ENCODE results near the gene MESP2. TPM values are rescaled to one million over a fixed set of nuclear protein-coding genes. Genes with fewer than 3 reads are reported as not detected.
A peak's percentile ranks its signal among the peaks of the same experiment; 100 is the strongest.

Gene MESP2
- total RNA-seq, 1 donor from 2014 or later, result not detected

DNA sequence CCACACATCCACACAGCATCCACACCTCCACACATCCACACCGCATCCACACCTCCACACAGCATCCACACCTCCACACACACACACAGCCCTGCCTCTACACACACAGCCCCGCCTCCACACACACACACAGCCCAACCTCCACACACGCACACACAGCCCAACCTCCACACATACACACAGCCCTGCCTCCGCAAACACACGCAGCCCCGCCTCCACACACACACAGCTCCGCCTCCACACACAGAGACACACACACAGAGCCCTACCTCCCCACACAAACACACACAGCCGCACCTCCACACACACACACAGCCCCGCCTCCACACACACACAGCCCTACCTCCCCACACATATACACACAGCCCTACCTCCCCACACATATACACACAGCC, 29.7 kb upstream of the MESP2 start:
- no peak overlapping the region for H3K9ac ChIP-seq (ENCODE audit: low read depth in 1 of 3, low read length in 3 of 3)
- H3K36me3 ChIP-seq (ENCODE audit: control insufficient read depth in 3 of 3, insufficient read depth in 3 of 3, low read length in 3 of 3), result no peaks in the 10 kb centered on the region
- no peak overlapping the region for H3K27ac ChIP-seq (ENCODE audit: low read depth, low read length)
- no peak overlapping the region for H3K4me3 ChIP-seq (ENCODE audit: low read length in 3 of 3)
- no peaks in the 10 kb centered on the region for H3K9me3 ChIP-seq (ENCODE audit: control insufficient read depth in 3 of 3, low read length in 3 of 3)
- peaks cover 10 to 13% (median 11%) of the 10 kb centered on the region in 3 donors for H3K4me1 ChIP-seq (ENCODE audit: control insufficient read depth in 3 of 3, insufficient read depth in 3 of 3, low read length in 3 of 3)
- peaks cover 3 to 24% (median 14%) of the 10 kb centered on the region in 3 donors for H3K27me3 ChIP-seq (ENCODE audit: control insufficient read depth in 3 of 3, insufficient read depth in 3 of 3, low read length in 3 of 3)

DNA sequence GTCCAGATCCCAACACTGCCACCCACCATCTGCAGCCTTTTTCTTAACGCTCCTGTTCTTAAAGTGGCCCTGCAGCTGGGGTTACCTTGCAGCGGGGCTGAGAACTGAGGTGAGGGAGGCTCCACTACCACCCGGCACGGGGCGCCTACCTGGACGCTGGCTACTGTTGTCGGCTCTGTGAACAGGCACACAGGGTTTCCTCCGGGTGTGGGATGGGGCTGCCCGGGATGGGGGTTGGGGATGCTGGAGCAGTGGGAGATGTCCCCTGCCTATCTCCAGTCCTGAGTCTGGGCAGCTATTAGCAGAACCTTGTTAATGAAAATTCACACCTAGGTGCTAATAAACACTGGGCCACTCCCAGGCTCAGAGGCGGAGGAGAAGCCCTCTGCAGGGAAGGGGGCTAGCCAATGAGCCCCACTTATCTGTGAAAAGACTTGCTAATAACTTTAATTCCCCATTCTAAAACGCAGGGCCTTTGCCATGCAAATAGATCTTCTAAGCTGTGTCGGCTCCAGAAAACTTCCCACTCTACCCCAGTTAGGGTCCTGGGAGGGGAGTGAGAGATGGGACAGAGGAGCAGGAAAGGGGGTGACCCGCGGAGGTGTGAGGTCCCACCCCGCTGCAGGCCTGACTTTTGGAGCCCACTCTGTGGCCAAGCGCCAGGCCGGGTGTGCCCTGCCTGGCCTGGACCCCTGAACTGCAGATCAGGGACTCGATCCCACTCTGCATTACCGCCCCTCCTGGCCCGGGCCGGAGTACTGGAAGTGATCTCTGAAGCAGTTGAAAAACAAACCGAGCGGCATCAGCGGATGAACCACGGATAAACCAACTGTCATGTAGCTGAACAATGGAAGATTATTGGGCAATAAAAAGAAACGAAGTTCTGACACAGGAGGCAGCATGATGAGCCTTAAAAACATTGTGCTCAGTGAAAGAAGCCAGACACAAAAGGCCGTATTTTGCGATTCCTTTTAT, 28.1 kb upstream of the MESP2 start:
- peaks cover 10 to 13% (median 12%) of the 10 kb centered on the region in 3 donors for H3K4me1 ChIP-seq (ENCODE audit: control insufficient read depth in 3 of 3, insufficient read depth in 3 of 3, low read length in 3 of 3)
- no peak overlapping the region for H3K27ac ChIP-seq (ENCODE audit: low read depth, low read length)
- no peaks in the 10 kb centered on the region for H3K36me3 ChIP-seq (ENCODE audit: control insufficient read depth in 3 of 3, insufficient read depth in 3 of 3, low read length in 3 of 3)
- H3K4me3 ChIP-seq (ENCODE audit: low read length in 3 of 3), result no peak overlapping the region
- no peaks in the 10 kb centered on the region for H3K9me3 ChIP-seq (ENCODE audit: control insufficient read depth in 3 of 3, low read length in 3 of 3)
- H3K9ac ChIP-seq (ENCODE audit: low read depth in 1 of 3, low read length in 3 of 3), result peak overlapping the region in 1 of 3 donors; percentile 25
- peaks cover 3 to 27% (median 14%) of the 10 kb centered on the region in 3 donors for H3K27me3 ChIP-seq (ENCODE audit: control insufficient read depth in 3 of 3, insufficient read depth in 3 of 3, low read length in 3 of 3)

DNA sequence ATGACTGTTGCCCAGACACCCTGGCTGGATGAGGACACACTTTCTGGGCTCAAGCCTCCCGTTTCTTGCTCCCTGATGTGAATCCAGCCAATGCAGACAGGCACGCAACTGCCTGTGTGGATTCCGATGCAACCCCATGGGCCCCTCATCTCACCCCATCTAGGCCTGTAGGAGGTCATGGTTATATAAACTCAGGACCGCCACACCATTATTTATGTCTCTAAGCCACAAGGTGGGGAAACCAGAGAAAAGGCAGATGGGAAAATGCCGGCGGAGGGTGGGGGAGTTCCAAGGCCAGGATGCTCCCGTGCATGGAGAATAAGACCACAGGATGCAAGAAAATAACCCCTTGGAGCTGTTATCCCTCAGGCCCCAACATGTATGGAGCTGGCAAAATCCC, 27.1 kb upstream of the MESP2 start:
- Histone ChIP-seq H3K9ac (ENCODE audit: low read depth in 1 of 3, low read length in 3 of 3) (no peak overlapping the region), H3K4me1 (ENCODE audit: control insufficient read depth in 3 of 3, insufficient read depth in 3 of 3, low read length in 3 of 3) (peaks cover 10 to 13% (median 12%) of the 10 kb centered on the region in 3 donors), H3K4me3 (ENCODE audit: low read length in 3 of 3) (no peak overlapping the region), H3K36me3 (ENCODE audit: control insufficient read depth in 3 of 3, insufficient read depth in 3 of 3, low read length in 3 of 3) (no peaks in the 10 kb centered on the region), H3K27ac (ENCODE audit: low read depth, low read length) (no peak overlapping the region), H3K9me3 (ENCODE audit: control insufficient read depth in 3 of 3, low read length in 3 of 3) (no peaks in the 10 kb centered on the region), H3K27me3 (ENCODE audit: control insufficient read depth in 3 of 3, insufficient read depth in 3 of 3, low read length in 3 of 3) (peaks cover 3 to 27% (median 14%) of the 10 kb centered on the region in 3 donors)

DNA sequence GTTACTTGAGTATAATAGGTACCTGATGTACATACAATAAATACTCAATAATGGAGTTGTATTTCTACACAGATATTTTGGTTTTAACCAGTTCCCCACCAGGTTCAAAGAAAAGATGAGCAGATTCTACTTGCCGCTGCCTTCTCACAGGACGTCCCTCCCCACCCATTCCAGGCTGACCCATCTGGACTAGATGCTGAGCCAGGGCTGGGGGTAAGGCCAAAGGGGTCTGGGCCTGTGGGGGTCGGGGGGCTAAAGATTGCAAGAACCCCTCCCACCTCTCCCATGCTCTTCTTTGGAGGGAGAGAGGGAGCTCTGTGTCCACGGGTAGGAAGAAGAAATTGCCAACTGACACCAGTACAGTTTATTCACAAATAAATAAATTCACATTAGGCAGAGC, 26.6 kb upstream of the MESP2 start:
- Histone ChIP-seq H3K9ac (ENCODE audit: low read depth in 1 of 3, low read length in 3 of 3) (peak overlapping the region in 1 of 3 donors; percentile 69), H3K4me3 (ENCODE audit: low read length in 3 of 3) (peak overlapping the region in 2 of 3 donors; percentile 66 to 78), H3K4me1 (ENCODE audit: control insufficient read depth in 3 of 3, insufficient read depth in 3 of 3, low read length in 3 of 3) (peaks cover 10 to 13% (median 12%) of the 10 kb centered on the region in 3 donors), H3K36me3 (ENCODE audit: control insufficient read depth in 3 of 3, insufficient read depth in 3 of 3, low read length in 3 of 3) (no peaks in the 10 kb centered on the region), H3K27ac (ENCODE audit: low read depth, low read length) (no peak overlapping the region), H3K27me3 (ENCODE audit: control insufficient read depth in 3 of 3, insufficient read depth in 3 of 3, low read length in 3 of 3) (peaks cover 3 to 27% (median 14%) of the 10 kb centered on the region in 3 donors), H3K9me3 (ENCODE audit: control insufficient read depth in 3 of 3, low read length in 3 of 3) (no peaks in the 10 kb centered on the region)

DNA sequence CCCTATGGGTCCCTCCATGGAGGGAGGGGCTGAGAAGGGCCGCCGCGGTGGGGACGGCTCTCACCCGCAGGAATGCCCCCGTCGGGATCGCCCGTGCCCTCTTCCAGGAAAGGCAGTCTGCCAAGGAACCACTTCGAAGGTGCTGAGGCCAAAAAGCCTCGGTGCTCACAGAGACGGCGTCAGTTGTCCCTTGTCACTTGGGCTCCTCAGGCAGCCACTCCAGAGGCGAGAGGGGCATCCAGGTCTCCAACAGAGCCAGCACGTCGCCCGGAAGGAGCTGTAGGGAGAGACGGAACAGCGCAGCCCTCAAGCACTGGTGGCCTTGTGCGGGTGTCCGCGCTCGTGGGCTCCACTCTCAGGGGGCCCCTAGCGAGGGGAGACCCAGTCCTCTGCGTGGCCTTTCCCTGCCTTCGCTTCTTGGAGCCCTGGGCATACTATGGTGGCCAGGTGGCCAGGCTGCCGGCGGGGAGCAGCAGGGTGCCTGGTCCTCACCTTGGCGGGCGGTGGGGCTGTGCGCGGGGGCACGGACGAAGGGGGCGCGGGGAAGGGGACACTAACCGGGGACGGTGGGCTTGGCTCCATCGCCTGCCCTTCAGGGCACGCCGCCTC, 26.1 kb upstream of the MESP2 start:
- Histone ChIP-seq H3K4me1 (ENCODE audit: control insufficient read depth in 3 of 3, insufficient read depth in 3 of 3, low read length in 3 of 3) (peaks cover 10 to 13% (median 12%) of the 10 kb centered on the region in 3 donors), H3K4me3 (ENCODE audit: low read length in 3 of 3) (peak overlapping the region; percentile 66 to 78 (median 69)), H3K27me3 (ENCODE audit: control insufficient read depth in 3 of 3, insufficient read depth in 3 of 3, low read length in 3 of 3) (peaks cover 3 to 23% (median 14%) of the 10 kb centered on the region in 3 donors), H3K9me3 (ENCODE audit: control insufficient read depth in 3 of 3, low read length in 3 of 3) (no peaks in the 10 kb centered on the region), H3K36me3 (ENCODE audit: control insufficient read depth in 3 of 3, insufficient read depth in 3 of 3, low read length in 3 of 3) (no peaks in the 10 kb centered on the region), H3K9ac (ENCODE audit: low read depth in 1 of 3, low read length in 3 of 3) (peak overlapping the region; percentile 69 to 73 (median 69)), H3K27ac (ENCODE audit: low read depth, low read length) (peak overlapping the region; percentile 30)

DNA sequence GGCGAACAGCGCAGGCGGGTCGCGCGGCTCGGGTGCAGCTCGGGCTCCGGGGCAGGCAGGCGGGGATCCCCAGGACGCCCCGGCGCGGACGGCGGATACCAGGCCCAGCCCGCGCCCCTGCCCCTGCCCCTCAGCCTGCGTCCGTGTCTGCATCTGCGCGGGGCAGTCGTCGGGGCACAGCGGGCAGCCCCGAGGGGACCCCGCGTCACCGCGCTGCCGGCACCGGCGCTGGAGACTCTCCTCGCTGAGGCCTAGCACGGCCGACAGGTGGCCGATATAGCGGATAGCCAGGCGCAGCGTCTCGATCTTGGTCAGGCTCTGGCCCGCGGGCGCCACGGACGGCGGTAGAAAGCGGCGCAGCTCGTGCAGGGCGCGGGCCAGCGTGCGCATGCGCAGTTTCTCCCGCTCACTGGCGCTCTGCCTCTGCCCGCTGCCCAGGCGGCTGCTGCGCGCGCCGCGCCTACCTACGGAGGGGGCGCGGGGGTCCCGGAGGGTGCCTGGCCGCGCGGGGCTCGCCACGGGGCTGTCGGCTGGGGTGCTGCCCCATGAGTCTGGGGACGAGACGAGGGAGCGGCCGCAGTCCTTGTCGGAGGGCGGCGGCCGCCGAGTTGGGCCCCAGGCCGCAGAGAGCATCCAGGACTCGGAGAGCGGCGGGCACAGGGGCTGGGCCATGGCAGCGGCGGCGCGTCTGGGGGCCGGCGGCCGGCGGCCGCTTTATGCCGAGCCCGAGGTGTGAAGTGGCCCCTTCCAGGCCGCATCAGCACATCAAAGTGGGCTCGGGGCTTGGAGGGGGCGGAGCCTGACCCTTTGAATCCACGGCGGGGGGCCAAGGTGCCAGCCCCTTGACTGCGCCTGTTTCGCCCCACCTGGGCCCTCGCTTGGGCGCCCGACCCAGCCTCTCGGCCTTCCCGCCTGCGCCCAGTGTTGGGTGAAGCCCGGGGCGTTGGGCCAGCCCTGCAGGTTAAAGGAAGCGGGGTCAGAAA, 25.3 kb upstream of the MESP2 start, which contains the start of gene MESP1:
Gene MESP1, minus strand, starts transcription at position 690 of the 983 bp plus-strand sequence. Its CDS starts 18 bp downstream, at position 672.
- H3K9me3 ChIP-seq (ENCODE audit: control insufficient read depth in 3 of 3, low read length in 3 of 3), result no peaks in the 10 kb centered on the region
- peak within 1 kb of the TSS; percentile 69 to 76 (median 73) for H3K9ac ChIP-seq (ENCODE audit: low read depth in 1 of 3, low read length in 3 of 3)
- peak within 1 kb of the TSS; percentile 30 for H3K27ac ChIP-seq (ENCODE audit: low read depth, low read length)

DNA sequence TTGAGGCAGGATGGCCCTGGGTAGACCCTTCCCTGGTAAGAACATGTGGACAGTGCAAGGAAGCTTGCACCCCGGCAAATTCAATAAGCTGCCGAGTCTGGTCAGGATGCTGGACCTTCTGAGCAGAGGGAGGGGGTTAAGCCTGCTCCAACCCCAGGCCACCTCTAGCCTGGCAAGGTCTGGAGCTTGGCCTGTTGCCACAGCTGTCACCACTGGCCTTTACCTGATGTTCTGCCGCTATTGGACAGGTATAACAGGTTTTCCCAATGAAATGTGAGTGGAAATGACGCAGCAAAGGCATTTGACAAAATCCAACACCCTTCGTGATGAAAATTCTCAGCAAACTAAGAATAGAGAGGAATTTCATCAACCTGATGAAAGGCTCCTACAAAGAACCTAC, 24.4 kb upstream of the MESP2 start:
- Histone ChIP-seq H3K4me3 (ENCODE audit: low read length in 3 of 3) (peak overlapping the region in 1 of 3 donors; percentile 78), H3K4me1 (ENCODE audit: control insufficient read depth in 3 of 3, insufficient read depth in 3 of 3, low read length in 3 of 3) (peaks cover 10 to 13% (median 12%) of the 10 kb centered on the region in 3 donors), H3K27me3 (ENCODE audit: control insufficient read depth in 3 of 3, insufficient read depth in 3 of 3, low read length in 3 of 3) (peaks cover 0 to 15% (median 3%) of the 10 kb centered on the region in 3 donors)

More for the DNA sequence above, 25.3 kb upstream of the MESP2 start, which contains the start of gene MESP1:
- Histone ChIP-seq H3K27me3 (ENCODE audit: control insufficient read depth in 3 of 3, insufficient read depth in 3 of 3, low read length in 3 of 3) (peaks cover 3 to 23% (median 10%) of the 10 kb centered on the region in 3 donors), H3K4me3 (ENCODE audit: low read length in 3 of 3) (peak within 1 kb of the TSS; percentile 66 to 78 (median 69)), H3K4me1 (ENCODE audit: control insufficient read depth in 3 of 3, insufficient read depth in 3 of 3, low read length in 3 of 3) (peaks cover 10 to 13% (median 12%) of the 10 kb centered on the region in 3 donors), H3K36me3 (ENCODE audit: control insufficient read depth in 3 of 3, insufficient read depth in 3 of 3, low read length in 3 of 3) (no peaks in the 10 kb centered on the region)

DNA sequence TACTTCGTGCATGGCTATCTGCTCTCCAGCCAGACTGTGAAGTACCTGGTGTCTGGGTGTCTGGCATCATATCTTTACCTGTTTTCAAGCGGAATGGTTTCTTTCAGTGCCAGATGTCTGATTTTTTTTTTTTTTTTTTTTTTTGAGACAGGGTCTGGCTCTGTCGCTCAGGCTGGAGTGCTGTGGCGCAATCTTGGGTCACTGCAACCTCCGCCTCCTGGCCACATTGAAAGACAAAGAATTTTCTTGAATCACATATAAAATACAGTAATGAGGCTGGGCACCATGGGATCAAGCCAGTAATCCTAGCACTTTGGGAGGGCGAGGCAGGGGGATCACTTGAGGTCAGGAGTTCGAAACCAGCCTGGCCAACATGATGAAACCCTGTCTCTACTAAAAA, 22.3 kb upstream of the MESP2 start:
- H3K27ac ChIP-seq (ENCODE audit: low read depth, low read length), result no peak overlapping the region
- H3K27me3 ChIP-seq (ENCODE audit: control insufficient read depth in 3 of 3, insufficient read depth in 3 of 3, low read length in 3 of 3), result peaks cover 0 to 3% (median 0%) of the 10 kb centered on the region in 3 donors
- H3K4me3 ChIP-seq (ENCODE audit: low read length in 3 of 3), result no peak overlapping the region
- no peaks in the 10 kb centered on the region for H3K36me3 ChIP-seq (ENCODE audit: control insufficient read depth in 3 of 3, insufficient read depth in 3 of 3, low read length in 3 of 3)
- no peak overlapping the region for H3K9ac ChIP-seq (ENCODE audit: low read depth in 1 of 3, low read length in 3 of 3)
- H3K4me1 ChIP-seq (ENCODE audit: control insufficient read depth in 3 of 3, insufficient read depth in 3 of 3, low read length in 3 of 3), result peaks cover 10 to 12% (median 11%) of the 10 kb centered on the region in 3 donors
- H3K9me3 ChIP-seq (ENCODE audit: control insufficient read depth in 3 of 3, low read length in 3 of 3), result no peaks in the 10 kb centered on the region

More for the DNA sequence above, 24.4 kb upstream of the MESP2 start:
- H3K27ac ChIP-seq (ENCODE audit: low read depth, low read length), result no peak overlapping the region
- no peaks in the 10 kb centered on the region for H3K36me3 ChIP-seq (ENCODE audit: control insufficient read depth in 3 of 3, insufficient read depth in 3 of 3, low read length in 3 of 3)
- H3K9me3 ChIP-seq (ENCODE audit: control insufficient read depth in 3 of 3, low read length in 3 of 3), result no peaks in the 10 kb centered on the region
- no peak overlapping the region for H3K9ac ChIP-seq (ENCODE audit: low read depth in 1 of 3, low read length in 3 of 3)
